Measurements from ENCODE around the gene DNAH14. TPM values are rescaled to one million over a fixed set of nuclear protein-coding genes. Genes with fewer than 3 reads are reported as not detected.
"Not testable (repeated sequence)": the region's sequence is repeated elsewhere in the genome, so short reads cannot be mapped to it uniquely, and the experiment has no call there.

The DNAH14 gene
- total and polyA plus RNA-seq, 2 experiments from 2014 or later = 14.7 to 46.1 TPM

DNA sequence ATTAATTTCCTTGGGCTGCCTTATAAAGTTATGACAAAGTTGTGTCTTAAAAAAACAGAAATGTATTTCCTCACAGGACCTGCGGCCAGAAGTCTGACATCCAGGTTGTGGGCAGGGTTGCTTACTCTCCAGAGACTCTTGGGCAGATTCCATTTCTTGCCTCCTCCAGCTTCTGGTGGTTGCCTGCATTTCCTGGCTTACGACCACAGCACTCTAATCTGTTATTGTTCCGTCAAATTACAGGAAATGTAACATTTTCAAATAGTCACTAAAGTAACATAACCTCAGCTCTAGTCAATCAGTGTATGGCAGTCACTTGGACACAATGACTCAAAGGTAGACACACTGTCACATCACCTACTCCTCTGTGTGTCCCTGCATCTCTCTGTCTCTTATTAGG lies 226.8 kb downstream of the DNAH14 start:
- H3K36me3 ChIP-seq (replicated peaks; ENCODE audit: insufficient read depth, low read depth) = no peaks in the 10 kb centered on the region
- no peak overlapping the region for H3K27ac ChIP-seq
- TF ChIP-seq, protein P1, sequence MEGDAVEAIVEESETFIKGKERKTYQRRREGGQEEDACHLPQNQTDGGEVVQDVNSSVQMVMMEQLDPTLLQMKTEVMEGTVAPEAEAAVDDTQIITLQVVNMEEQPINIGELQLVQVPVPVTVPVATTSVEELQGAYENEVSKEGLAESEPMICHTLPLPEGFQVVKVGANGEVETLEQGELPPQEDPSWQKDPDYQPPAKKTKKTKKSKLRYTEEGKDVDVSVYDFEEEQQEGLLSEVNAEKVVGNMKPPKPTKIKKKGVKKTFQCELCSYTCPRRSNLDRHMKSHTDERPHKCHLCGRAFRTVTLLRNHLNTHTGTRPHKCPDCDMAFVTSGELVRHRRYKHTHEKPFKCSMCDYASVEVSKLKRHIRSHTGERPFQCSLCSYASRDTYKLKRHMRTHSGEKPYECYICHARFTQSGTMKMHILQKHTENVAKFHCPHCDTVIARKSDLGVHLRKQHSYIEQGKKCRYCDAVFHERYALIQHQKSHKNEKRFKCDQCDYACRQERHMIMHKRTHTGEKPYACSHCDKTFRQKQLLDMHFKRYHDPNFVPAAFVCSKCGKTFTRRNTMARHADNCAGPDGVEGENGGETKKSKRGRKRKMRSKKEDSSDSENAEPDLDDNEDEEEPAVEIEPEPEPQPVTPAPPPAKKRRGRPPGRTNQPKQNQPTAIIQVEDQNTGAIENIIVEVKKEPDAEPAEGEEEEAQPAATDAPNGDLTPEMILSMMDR (IDR thresholded peaks at IDR 0.05; ENCODE audit: poor library complexity) = no peak
- TF ChIP-seq EZH2phosphoT487 (IDR thresholded peaks at IDR 0.05; ENCODE audit: low read depth, severe bottlenecking, unreplicated experiment) (no peak), EZH2 (IDR thresholded peaks at IDR 0.05; ENCODE audit: borderline replicate concordance) (no peak)
- H3K9me2 ChIP-seq (replicated peaks; ENCODE audit: insufficient read depth) = no peaks in the 10 kb centered on the region
- no peak overlapping the region for H2AFZ ChIP-seq
- no peaks in the 10 kb centered on the region for H3K9me3 ChIP-seq (ENCODE audit: low read depth)
- 88% methylated on average over 3 of the region's 3 CpGs for WGBS (ENCODE audit: low lambda C conversion rate, missing lambda C conversion rate)
- H3K4me1 ChIP-seq (ENCODE audit: insufficient read depth) = no peaks in the 10 kb centered on the region
- no peaks in the 10 kb centered on the region for H3K79me2 ChIP-seq
- H3K27me3 ChIP-seq = no peaks in the 10 kb centered on the region
- no peak overlapping the region for H3K4me3 ChIP-seq
- no peak for DNase-seq (ENCODE audit: low spot score)
- no peaks in the 10 kb centered on the region for H4K20me1 ChIP-seq (ENCODE audit: insufficient read depth, poor library complexity, severe bottlenecking)
- H3K4me2 ChIP-seq = no peak overlapping the region

DNA sequence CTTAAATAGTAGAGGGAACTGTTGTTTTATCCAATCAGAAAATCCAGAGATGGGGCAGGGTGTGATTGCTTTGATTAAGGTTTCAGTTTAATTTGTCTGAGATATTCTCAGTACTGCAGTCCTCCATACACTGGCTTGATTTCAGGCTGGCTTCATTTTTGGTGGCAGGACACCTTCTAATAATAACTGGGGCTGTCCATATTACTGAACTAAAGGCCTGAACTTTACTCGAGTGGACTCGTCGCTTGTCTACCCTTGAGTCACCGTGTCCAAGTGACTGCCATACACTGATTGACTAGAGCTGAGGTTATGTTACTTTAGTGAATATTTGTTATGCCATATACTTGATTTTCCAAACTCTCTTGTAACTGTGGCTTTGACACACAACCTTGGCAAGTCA lies 228.8 kb downstream of the DNAH14 start:
- Histone ChIP-seq H3K27ac (no peak overlapping the region), H3K9me3 (ENCODE audit: low read depth) (no peaks in the 10 kb centered on the region), H3K36me3 (replicated peaks; ENCODE audit: insufficient read depth, low read depth) (no peaks in the 10 kb centered on the region), H3K4me2 (no peak overlapping the region), H4K20me1 (ENCODE audit: insufficient read depth, poor library complexity, severe bottlenecking) (no peaks in the 10 kb centered on the region), H3K9me2 (replicated peaks; ENCODE audit: insufficient read depth) (no peaks in the 10 kb centered on the region), H2AFZ (no peak overlapping the region), H3K4me3 (no peak overlapping the region), H3K79me2 (no peaks in the 10 kb centered on the region), H3K27me3 (no peaks in the 10 kb centered on the region), H3K4me1 (ENCODE audit: insufficient read depth) (no peaks in the 10 kb centered on the region)
- 97% methylated on average over 4 of the region's 4 CpGs for WGBS (ENCODE audit: low lambda C conversion rate, missing lambda C conversion rate)
- TF ChIP-seq EZH2phosphoT487 (IDR thresholded peaks at IDR 0.05; ENCODE audit: low read depth, severe bottlenecking, unreplicated experiment) (no peak), EZH2 (IDR thresholded peaks at IDR 0.05; ENCODE audit: borderline replicate concordance) (no peak)
- TF ChIP-seq, protein P1 (IDR thresholded peaks at IDR 0.05; ENCODE audit: poor library complexity) = no peak
- no peak for DNase-seq (ENCODE audit: low spot score)

DNA sequence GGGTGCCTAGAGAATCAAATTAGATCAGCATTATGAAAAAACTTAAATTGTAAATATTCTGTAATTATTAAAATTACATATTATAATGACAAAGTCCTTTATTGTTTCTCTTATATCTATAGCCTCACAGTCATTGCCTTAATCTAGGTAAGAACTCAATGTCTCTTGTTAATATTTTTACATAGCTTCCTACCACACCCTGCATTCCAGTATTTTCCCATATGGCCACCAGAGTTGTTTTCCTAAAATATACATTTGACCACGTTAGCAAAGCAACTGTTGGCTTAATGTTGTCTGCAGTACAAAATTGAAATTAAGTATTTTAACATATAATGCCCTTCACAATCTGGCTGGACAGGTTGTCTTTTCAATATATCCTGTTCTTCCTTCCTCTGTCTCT lies 230.3 kb downstream of the DNAH14 start:
- H3K4me2 ChIP-seq = no peak overlapping the region

DNA sequence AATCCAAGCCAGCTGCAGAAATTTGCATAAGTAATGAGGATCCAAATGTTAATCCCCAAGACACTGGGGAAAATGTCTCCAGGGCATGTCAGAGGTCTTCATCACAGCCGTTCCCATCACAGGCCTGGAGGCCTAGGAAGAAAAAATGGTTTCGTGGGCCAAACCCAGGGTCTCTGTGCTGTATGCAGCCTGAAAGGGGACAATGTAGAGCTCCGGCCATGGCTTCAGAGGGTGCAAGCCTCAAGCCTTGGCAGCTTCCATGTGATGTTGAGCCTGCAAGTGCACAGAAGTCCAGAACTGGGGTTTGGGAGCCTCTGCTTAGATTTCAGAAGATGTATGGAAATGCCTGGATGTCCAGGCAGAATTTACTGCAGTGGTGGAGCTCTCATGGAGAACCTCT lies 247.9 kb downstream of the DNAH14 start:
- H3K36me3 ChIP-seq (replicated peaks; ENCODE audit: insufficient read depth, low read depth); H3K27ac ChIP-seq; H3K4me3 ChIP-seq; H3K4me1 ChIP-seq (ENCODE audit: insufficient read depth); H3K9me2 ChIP-seq (replicated peaks; ENCODE audit: insufficient read depth); H3K4me2 ChIP-seq; H3K27me3 ChIP-seq; DNase-seq (ENCODE audit: low spot score); H2AFZ ChIP-seq; H3K79me2 ChIP-seq; H4K20me1 ChIP-seq (ENCODE audit: insufficient read depth, poor library complexity, severe bottlenecking): not testable (repeated sequence)
- H3K9me3 ChIP-seq (ENCODE audit: low read depth) = peaks cover 11% of the 10 kb centered on the region
- WGBS (ENCODE audit: low lambda C conversion rate, missing lambda C conversion rate) = 98% methylated on average over 3 of the region's 3 CpGs

More for the DNA sequence above, 230.3 kb downstream of the DNAH14 start:
- no peaks in the 10 kb centered on the region for H4K20me1 ChIP-seq (ENCODE audit: insufficient read depth, poor library complexity, severe bottlenecking)
- H3K4me3 ChIP-seq = no peak overlapping the region
- no peaks in the 10 kb centered on the region for H3K79me2 ChIP-seq
- H2AFZ ChIP-seq = no peak overlapping the region
- 59% methylated on average over 1 of the region's 1 CpG for WGBS (ENCODE audit: low lambda C conversion rate, missing lambda C conversion rate)
- no peak for DNase-seq (ENCODE audit: low spot score)
- H3K36me3 ChIP-seq (replicated peaks; ENCODE audit: insufficient read depth, low read depth) = no peaks in the 10 kb centered on the region
- no peaks in the 10 kb centered on the region for H3K9me2 ChIP-seq (replicated peaks; ENCODE audit: insufficient read depth)
- no peak for TF ChIP-seq EZH2 (IDR thresholded peaks at IDR 0.05; ENCODE audit: borderline replicate concordance)
- TF ChIP-seq, protein P1 (IDR thresholded peaks at IDR 0.05; ENCODE audit: poor library complexity) = no peak
- no peak for TF ChIP-seq EZH2phosphoT487 (IDR thresholded peaks at IDR 0.05; ENCODE audit: low read depth, severe bottlenecking, unreplicated experiment)
- H3K4me1 ChIP-seq (ENCODE audit: insufficient read depth) = no peaks in the 10 kb centered on the region
- H3K27me3 ChIP-seq = no peaks in the 10 kb centered on the region
- no peaks in the 10 kb centered on the region for H3K9me3 ChIP-seq (ENCODE audit: low read depth)
- no peak overlapping the region for H3K27ac ChIP-seq
